GM23338 (cell line): ENCODE data around the gene CPTP. TPM values are rescaled to one million over a fixed set of nuclear protein-coding genes. Genes with fewer than 3 reads are reported as not detected.

Source experiments
- ATAC-seq: fragments of 200-7000 bp; cut with Tn5 transposase; 3 replicates; pipeline ENCODE4 v1.9.1; 2020
- DNase-seq: peaks from one replicate; pipeline ENCODE4 v3.0.0-alpha.2; 2015; ENCODE audit warnings: low spot score
- H2AFZ ChIP-seq: fragments of 200-600 bp; sonication (generic); 2 replicates; pipeline ENCODE4 v1.8.0; 2016; ENCODE audit warnings: antibody characterized with exemption, mild to moderate bottlenecking, moderate library complexity
- H3F3A ChIP-seq: fragments of 200-600 bp; sonication (generic); replicated peaks from 2 replicates; pipeline ENCODE4 v1.8.0; 2017; ENCODE audit warnings: antibody characterized with exemption, mixed run types, low read depth
- H3K27ac ChIP-seq: fragments of 200-600 bp; sonication (generic); 2 replicates; pipeline ENCODE4 v1.6.1; 2016; ENCODE audit warnings: low read depth
- H3K27me3 ChIP-seq: fragments of 200-600 bp; sonication (generic); 2 replicates; pipeline ENCODE4 v1.8.0; 2016; ENCODE audit warnings: mild to moderate bottlenecking, mixed run types, moderate library complexity; ENCODE audit not compliant: insufficient read depth
- H3K36me3 ChIP-seq: fragments of 200-600 bp; sonication (generic); 2 replicates; pipeline ENCODE4 v1.8.0; 2016; ENCODE audit warnings: mild to moderate bottlenecking; ENCODE audit not compliant: insufficient read depth
- H3K4me1 ChIP-seq: fragments of 200-600 bp; sonication (generic); 2 replicates; pipeline ENCODE4 v1.8.0; 2016; ENCODE audit warnings: mild to moderate bottlenecking, moderate library complexity; ENCODE audit not compliant: insufficient read depth
- H3K4me2 ChIP-seq: fragments of 200-600 bp; sonication (generic); 2 replicates; pipeline ENCODE4 v1.7.1; 2017; ENCODE audit warnings: mixed run types
- H3K4me3 ChIP-seq: fragments of 200-600 bp; sonication (generic); 2 replicates; pipeline ENCODE4 v1.6.1; 2016; ENCODE audit warnings: mixed run types
- H3K79me2 ChIP-seq: fragments of 200-600 bp; sonication (generic); replicated peaks from 2 replicates; pipeline ENCODE4 v1.8.0; 2017; ENCODE audit warnings: mild to moderate bottlenecking; ENCODE audit not compliant: insufficient read depth
- H3K9me2 ChIP-seq: fragments of 200-600 bp; sonication (generic); 2 replicates; pipeline ENCODE4 v1.8.0; 2017; ENCODE audit not compliant: insufficient read depth
- H4K20me1 ChIP-seq: fragments of 200-600 bp; sonication (generic); replicated peaks from 2 replicates; pipeline ENCODE4 v1.8.0; 2017; ENCODE audit warnings: mild to moderate bottlenecking; ENCODE audit not compliant: insufficient read depth
- H3K27ac Mint-ChIP-seq: 2 replicates; pipeline ENCODE4 v1.8.0; 2020; ENCODE audit warnings: inconsistent platforms, mild to moderate bottlenecking, moderate library complexity, mixed read lengths
- H3K27me3 Mint-ChIP-seq: 3 replicates; pipeline ENCODE4 v1.8.0; 2022; ENCODE audit warnings: low read depth, mild to moderate bottlenecking, moderate library complexity, mixed read lengths, inconsistent platforms; ENCODE audit not compliant: insufficient read depth, poor library complexity
- H3K36me3 Mint-ChIP-seq: 3 replicates; pipeline ENCODE4 v1.8.0; 2021; ENCODE audit warnings: low read depth, mild to moderate bottlenecking, inconsistent platforms, moderate library complexity, mixed read lengths
- H3K4me1 Mint-ChIP-seq: 3 replicates; pipeline ENCODE4 v1.8.0; 2020; ENCODE audit warnings: mild to moderate bottlenecking, inconsistent platforms, mixed read lengths
- H3K4me3 Mint-ChIP-seq: 3 replicates; pipeline ENCODE4 v1.8.0; 2021; ENCODE audit warnings: moderate library complexity, mild to moderate bottlenecking, inconsistent platforms, mixed read lengths
- H3K9me3 Mint-ChIP-seq: 3 replicates; pipeline ENCODE4 v1.8.0; 2020; ENCODE audit warnings: moderate library complexity, mild to moderate bottlenecking, inconsistent platforms, mixed read lengths
- JUNB ChIP-seq: IDR thresholded peaks from one replicate; pipeline ENCODE4 v1.6.1; 2016; ENCODE audit warnings: antibody characterized with exemption; ENCODE audit not compliant: unreplicated experiment
- POLR2AphosphoS5 ChIP-seq: IDR thresholded peaks from 2 replicates; pipeline ENCODE4 v1.6.1; 2016; ENCODE audit warnings: antibody characterized with exemption, low read depth
- REST ChIP-seq: IDR thresholded peaks from one replicate; pipeline ENCODE4 v1.6.1; 2018; ENCODE audit warnings: antibody characterized with exemption; ENCODE audit not compliant: unreplicated experiment
- STAT1 ChIP-seq: IDR thresholded peaks from one replicate; pipeline ENCODE4 v1.6.1; 2016; ENCODE audit warnings: antibody characterized with exemption; ENCODE audit not compliant: unreplicated experiment
- ZNF114 ChIP-seq: fragments of 250-450 bp; sonication (Bioruptor Pico); IDR thresholded peaks from 2 replicates; pipeline ENCODE4 v1.5.0; 2020; ENCODE audit warnings: mild to moderate bottlenecking, moderate library complexity
- ZNF331 ChIP-seq: fragments of 250-450 bp; sonication (Bioruptor Pico); IDR thresholded peaks from 2 replicates; pipeline ENCODE4 v1.5.0; 2020; ENCODE audit warnings: low read depth, mild to moderate bottlenecking, moderate library complexity
- polyA plus RNA-seq: library from polyadenylated mRNA; unstranded; fragments of >200 nt; fragmentation: Nextera tagmentation; extraction: Ambion mirVana; gene quantifications from 2 replicates; pipeline ENCODE4 v1.2.1, GENCODE V29; 2016
- total RNA-seq: library from RNA; depleted of rRNA; stranded (reverse); fragments of >200 nt; shearing (Covaris generic); gene quantifications from 2 replicates; pipeline ENCODE4 v1.2.3, GENCODE V29; 2014
- TF ChIP-seq, protein P1 (sequence below): fragments of 250-450 bp; sonication (Bioruptor Pico); IDR thresholded peaks from 2 replicates; pipeline ENCODE4 v1.5.0; 2020; ENCODE audit warnings: mild to moderate bottlenecking, moderate library complexity

CPTP gene
- total and polyA plus RNA-seq, 2 experiments from 2014 or later, result 8.1 to 13.5 TPM

GRCh38 chr1:1287288-1288110, 37.1 kb upstream of the CPTP start:
- H2AFZ ChIP-seq, result no peak overlapping the region
- H3K4me1 ChIP-seq, result no peaks in the 10 kb centered on the region
- no peak overlapping the region for H3K4me2 ChIP-seq
- H3K4me1 Mint-ChIP-seq, result peaks cover 4% of the 10 kb centered on the region; the same call in 1 of the 3 replicates
- H3K36me3 ChIP-seq, result no peaks in the 10 kb centered on the region
- no peak overlapping the region for H3K27ac ChIP-seq
- H3K4me3 ChIP-seq, result no peak overlapping the region
- H3K9me3 Mint-ChIP-seq, result peaks cover 3% of the 10 kb centered on the region; the same call in 2 of the 3 replicates
- H3F3A ChIP-seq, result no peaks in the 10 kb centered on the region
- ATAC-seq (no peak), DNase-seq (no peak)
- no peaks in the 10 kb centered on the region for H3K9me2 ChIP-seq
- no peak overlapping the region for H3K4me3 Mint-ChIP-seq
- no peaks in the 10 kb centered on the region for H4K20me1 ChIP-seq
- no peak overlapping the region for H3K27ac Mint-ChIP-seq
- H3K27me3 Mint-ChIP-seq, result peaks cover 16% of the 10 kb centered on the region
- TF ChIP-seq STAT1, result no peak
- no peak for TF ChIP-seq ZNF331
- TF ChIP-seq, protein P1, sequence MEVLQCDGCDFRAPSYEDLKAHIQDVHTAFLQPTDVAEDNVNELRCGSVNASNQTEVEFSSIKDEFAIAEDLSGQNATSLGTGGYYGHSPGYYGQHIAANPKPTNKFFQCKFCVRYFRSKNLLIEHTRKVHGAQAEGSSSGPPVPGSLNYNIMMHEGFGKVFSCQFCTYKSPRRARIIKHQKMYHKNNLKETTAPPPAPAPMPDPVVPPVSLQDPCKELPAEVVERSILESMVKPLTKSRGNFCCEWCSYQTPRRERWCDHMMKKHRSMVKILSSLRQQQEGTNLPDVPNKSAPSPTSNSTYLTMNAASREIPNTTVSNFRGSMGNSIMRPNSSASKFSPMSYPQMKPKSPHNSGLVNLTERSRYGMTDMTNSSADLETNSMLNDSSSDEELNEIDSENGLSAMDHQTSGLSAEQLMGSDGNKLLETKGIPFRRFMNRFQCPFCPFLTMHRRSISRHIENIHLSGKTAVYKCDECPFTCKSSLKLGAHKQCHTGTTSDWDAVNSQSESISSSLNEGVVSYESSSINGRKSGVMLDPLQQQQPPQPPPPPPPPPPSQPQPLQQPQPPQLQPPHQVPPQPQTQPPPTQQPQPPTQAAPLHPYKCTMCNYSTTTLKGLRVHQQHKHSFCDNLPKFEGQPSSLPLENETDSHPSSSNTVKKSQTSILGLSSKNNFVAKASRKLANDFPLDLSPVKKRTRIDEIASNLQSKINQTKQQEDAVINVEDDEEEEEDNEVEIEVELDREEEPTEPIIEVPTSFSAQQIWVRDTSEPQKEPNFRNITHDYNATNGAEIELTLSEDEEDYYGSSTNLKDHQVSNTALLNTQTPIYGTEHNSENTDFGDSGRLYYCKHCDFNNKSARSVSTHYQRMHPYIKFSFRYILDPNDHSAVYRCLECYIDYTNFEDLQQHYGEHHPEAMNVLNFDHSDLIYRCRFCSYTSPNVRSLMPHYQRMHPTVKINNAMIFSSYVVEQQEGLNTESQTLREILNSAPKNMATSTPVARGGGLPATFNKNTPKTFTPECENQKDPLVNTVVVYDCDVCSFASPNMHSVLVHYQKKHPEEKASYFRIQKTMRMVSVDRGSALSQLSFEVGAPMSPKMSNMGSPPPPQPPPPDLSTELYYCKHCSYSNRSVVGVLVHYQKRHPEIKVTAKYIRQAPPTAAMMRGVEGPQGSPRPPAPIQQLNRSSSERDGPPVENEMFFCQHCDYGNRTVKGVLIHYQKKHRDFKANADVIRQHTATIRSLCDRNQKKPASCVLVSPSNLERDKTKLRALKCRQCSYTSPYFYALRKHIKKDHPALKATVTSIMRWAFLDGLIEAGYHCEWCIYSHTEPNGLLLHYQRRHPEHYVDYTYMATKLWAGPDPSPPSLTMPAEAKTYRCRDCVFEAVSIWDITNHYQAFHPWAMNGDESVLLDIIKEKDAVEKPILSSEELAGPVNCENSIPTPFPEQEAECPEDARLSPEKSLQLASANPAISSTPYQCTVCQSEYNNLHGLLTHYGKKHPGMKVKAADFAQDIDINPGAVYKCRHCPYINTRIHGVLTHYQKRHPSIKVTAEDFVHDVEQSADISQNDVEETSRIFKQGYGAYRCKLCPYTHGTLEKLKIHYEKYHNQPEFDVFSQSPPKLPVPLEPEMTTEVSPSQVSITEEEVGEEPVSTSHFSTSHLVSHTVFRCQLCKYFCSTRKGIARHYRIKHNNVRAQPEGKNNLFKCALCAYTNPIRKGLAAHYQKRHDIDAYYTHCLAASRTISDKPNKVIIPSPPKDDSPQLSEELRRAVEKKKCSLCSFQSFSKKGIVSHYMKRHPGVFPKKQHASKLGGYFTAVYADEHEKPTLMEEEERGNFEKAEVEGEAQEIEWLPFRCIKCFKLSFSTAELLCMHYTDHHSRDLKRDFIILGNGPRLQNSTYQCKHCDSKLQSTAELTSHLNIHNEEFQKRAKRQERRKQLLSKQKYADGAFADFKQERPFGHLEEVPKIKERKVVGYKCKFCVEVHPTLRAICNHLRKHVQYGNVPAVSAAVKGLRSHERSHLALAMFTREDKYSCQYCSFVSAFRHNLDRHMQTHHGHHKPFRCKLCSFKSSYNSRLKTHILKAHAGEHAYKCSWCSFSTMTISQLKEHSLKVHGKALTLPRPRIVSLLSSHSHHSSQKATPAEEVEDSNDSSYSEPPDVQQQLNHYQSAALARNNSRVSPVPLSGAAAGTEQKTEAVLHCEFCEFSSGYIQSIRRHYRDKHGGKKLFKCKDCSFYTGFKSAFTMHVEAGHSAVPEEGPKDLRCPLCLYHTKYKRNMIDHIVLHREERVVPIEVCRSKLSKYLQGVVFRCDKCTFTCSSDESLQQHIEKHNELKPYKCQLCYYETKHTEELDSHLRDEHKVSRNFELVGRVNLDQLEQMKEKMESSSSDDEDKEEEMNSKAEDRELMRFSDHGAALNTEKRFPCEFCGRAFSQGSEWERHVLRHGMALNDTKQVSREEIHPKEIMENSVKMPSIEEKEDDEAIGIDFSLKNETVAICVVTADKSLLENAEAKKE (CRISPR knock-in tag), result no peak
- no peak for TF ChIP-seq ZNF114 (CRISPR knock-in tag)
- TF ChIP-seq POLR2AphosphoS5, result no peak
- no peak for TF ChIP-seq REST
- no peak for TF ChIP-seq JUNB
- no peaks in the 10 kb centered on the region for H3K79me2 ChIP-seq
- H3K36me3 Mint-ChIP-seq, result no peaks in the 10 kb centered on the region
- no peaks in the 10 kb centered on the region for H3K27me3 ChIP-seq
